Measurements from ENCODE around the gene DCLRE1B. TPM values are rescaled to one million over a fixed set of nuclear protein-coding genes. Genes with fewer than 3 reads are reported as not detected.
A peak's percentile ranks its signal among the peaks of the same experiment; 100 is the strongest.

Gene DCLRE1B
- total and polyA plus RNA-seq, 9 of the 15 experiments (the other 6 are each of a cell fraction or from before 2014, with no cell fraction given): 10.6 to 28.8 (median 17.2) TPM

DNA sequence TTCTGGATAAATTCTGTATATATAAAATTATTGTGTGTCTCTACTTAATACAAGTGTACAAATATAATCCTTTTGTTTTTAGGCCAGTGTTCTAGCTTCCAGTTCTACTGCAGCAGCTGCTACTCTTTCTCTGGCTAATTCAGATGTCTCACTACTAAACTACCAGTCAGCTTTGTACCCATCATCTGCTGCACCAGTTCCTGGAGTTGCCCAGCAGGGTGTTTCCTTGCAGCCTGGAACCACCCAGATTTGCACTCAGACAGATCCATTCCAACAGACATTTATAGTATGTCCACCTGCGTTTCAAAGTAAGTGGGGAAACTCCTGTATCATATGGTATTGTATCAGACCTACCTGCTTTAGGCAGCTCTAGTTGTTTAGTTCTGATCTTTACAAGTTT, 52.9 kb downstream of the DCLRE1B start:
- H3K9me3 ChIP-seq (replicated peaks; ENCODE audit: control insufficient read depth, insufficient read depth, low read depth, low read length): no peaks in the 10 kb centered on the region
- no peaks in the 10 kb centered on the region for H4K20me1 ChIP-seq (replicated peaks; ENCODE audit: control insufficient read depth, insufficient read depth, low read length)
- TF ChIP-seq MTA1 (IDR thresholded peaks at IDR 0.05; ENCODE audit: borderline replicate concordance) (no peak), NEUROD1 (IDR thresholded peaks at IDR 0.05; ENCODE audit: borderline replicate concordance, low read depth, low read length, partially characterized antibody) (no peak), STAG1 (CRISPR knock-in tag; IDR thresholded peaks at IDR 0.05; ENCODE audit: borderline replicate concordance) (no peak)
- TF ChIP-seq, protein P1, sequence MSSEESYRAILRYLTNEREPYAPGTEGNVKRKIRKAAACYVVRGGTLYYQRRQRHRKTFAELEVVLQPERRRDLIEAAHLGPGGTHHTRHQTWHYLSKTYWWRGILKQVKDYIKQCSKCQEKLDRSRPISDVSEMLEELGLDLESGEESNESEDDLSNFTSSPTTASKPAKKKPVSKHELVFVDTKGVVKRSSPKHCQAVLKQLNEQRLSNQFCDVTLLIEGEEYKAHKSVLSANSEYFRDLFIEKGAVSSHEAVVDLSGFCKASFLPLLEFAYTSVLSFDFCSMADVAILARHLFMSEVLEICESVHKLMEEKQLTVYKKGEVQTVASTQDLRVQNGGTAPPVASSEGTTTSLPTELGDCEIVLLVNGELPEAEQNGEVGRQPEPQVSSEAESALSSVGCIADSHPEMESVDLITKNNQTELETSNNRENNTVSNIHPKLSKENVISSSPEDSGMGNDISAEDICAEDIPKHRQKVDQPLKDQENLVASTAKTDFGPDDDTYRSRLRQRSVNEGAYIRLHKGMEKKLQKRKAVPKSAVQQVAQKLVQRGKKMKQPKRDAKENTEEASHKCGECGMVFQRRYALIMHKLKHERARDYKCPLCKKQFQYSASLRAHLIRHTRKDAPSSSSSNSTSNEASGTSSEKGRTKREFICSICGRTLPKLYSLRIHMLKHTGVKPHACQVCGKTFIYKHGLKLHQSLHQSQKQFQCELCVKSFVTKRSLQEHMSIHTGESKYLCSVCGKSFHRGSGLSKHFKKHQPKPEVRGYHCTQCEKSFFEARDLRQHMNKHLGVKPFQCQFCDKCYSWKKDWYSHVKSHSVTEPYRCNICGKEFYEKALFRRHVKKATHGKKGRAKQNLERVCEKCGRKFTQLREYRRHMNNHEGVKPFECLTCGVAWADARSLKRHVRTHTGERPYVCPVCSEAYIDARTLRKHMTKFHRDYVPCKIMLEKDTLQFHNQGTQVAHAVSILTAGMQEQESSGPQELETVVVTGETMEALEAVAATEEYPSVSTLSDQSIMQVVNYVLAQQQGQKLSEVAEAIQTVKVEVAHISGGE (CRISPR knock-in tag; IDR thresholded peaks at IDR 0.05): 0 out of 6 replicates have a peak, but pooled peaks of 1 of the 3 experiments have one; percentile 7
- FAIRE-seq (no peak), ATAC-seq (no peak), DNase-seq (ENCODE audit: extremely low read depth in 1 of 4, low spot score in 3 of 4) (no peak)
- H2AFZ ChIP-seq (ENCODE audit: low read depth, low read length): no peak overlapping the region
- in situ Hi-C loops (cut with MboI) (no loop called here), intact Hi-C loops (cut with micrococcal nuclease) (no loop called here)
- ChIA-PET CTCF (ENCODE audit: low intra/inter-chr PET ratio) (no interaction called here), POLR2A (interaction anchor here (1.5 kb wide), 1 partner anchor 12 kb away, joined by 6 read pairs; no protein-coding TSS in a partner anchor)
- peaks cover 89% of the 10 kb centered on the region for H3K36me3 ChIP-seq (ENCODE audit: control insufficient read depth, insufficient read depth, low read length)
- no TSS peak for BruUV-seq (replicated peaks)
- no peak overlapping the region for H3K27ac ChIP-seq (ENCODE audit: extremely low read depth, low read depth, low read length)
- no peaks in the 10 kb centered on the region for H3K9me1 ChIP-seq (ENCODE audit: control insufficient read depth, insufficient read depth, low read length)
- no peak overlapping the region for H3K9ac ChIP-seq (ENCODE audit: insufficient read depth in 1 of 2, low read depth in 2 of 2, low read length in 2 of 2)
- H3K4me1 ChIP-seq (replicated peaks in 1 of 2; ENCODE audit: control insufficient read depth in 2 of 2, insufficient read depth in 2 of 2, low read length in 2 of 2): no peaks in the 10 kb centered on the region
- no peak overlapping the region for H3K4me2 ChIP-seq (ENCODE audit: insufficient read depth, low read length)
- no peaks in the 10 kb centered on the region for H3K27me3 ChIP-seq (ENCODE audit: control insufficient read depth in 2 of 2, insufficient read depth in 2 of 2, low read length in 2 of 2)
- no peak overlapping the region for H3K4me3 ChIP-seq
- WGBS (ENCODE audit: insufficient coverage, low coverage, missing lambda C conversion rate): 75% methylated on average over 1 of the region's 1 CpG
- H3K79me2 ChIP-seq (ENCODE audit: control insufficient read depth, insufficient read depth, low read length): peaks cover 3% of the 10 kb centered on the region; the same call in 1 of the 3 replicates

Data from K562 (cell line).